ENCODE measurements around the gene NMU. TPM values are rescaled to one million over a fixed set of nuclear protein-coding genes. Genes with fewer than 3 reads are reported as not detected.

Gene NMU
- total RNA-seq, 3 donors from 2014 or later: 0.81 to 1.5 (median 1.0) TPM

DNA sequence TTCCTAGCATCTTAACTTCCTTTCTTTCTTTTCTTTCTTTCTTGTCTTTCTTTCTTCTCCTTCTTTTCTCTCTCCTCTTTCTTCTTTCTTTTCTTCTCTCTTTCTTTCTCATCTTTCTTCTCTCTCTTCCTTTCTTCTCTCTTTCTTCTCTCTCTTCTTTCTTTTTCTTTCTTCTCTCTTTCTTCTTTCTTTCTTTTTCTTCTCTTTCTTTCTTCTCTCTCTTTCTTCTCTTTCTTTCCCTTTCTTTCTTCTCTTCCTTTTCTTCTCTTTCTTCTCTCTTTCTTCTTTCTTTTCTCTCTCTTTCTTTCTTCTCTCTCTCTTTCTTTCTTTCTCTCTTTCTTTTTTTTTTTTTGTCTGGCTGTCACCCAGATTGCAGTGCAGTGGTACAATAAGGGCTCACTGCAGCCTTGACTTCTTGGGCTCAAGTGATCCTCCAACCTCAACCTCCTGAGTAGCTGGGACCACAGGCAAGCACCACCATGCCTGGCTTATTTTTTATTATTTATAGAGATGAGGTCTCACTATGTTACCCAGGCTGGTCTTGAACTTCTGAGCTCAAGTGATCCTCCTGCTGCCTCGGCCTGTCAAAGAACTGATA is 17.5 kb downstream of the NMU start:
- intact Hi-C loops (cut with DNase I, micrococcal nuclease): no loop called here
- H3K4me1 ChIP-seq (ENCODE audit: low read depth): no peaks in the 10 kb centered on the region
- no peak overlapping the region for H3K4me3 ChIP-seq
- ATAC-seq (no peak), DNase-seq (no peak)
- H3K9me3 ChIP-seq: no peaks in the 10 kb centered on the region
- TF ChIP-seq, protein P1, sequence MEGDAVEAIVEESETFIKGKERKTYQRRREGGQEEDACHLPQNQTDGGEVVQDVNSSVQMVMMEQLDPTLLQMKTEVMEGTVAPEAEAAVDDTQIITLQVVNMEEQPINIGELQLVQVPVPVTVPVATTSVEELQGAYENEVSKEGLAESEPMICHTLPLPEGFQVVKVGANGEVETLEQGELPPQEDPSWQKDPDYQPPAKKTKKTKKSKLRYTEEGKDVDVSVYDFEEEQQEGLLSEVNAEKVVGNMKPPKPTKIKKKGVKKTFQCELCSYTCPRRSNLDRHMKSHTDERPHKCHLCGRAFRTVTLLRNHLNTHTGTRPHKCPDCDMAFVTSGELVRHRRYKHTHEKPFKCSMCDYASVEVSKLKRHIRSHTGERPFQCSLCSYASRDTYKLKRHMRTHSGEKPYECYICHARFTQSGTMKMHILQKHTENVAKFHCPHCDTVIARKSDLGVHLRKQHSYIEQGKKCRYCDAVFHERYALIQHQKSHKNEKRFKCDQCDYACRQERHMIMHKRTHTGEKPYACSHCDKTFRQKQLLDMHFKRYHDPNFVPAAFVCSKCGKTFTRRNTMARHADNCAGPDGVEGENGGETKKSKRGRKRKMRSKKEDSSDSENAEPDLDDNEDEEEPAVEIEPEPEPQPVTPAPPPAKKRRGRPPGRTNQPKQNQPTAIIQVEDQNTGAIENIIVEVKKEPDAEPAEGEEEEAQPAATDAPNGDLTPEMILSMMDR (IDR thresholded peaks at IDR 0.05): no peak
- H3K36me3 ChIP-seq (ENCODE audit: low read depth): no peaks in the 10 kb centered on the region

DNA sequence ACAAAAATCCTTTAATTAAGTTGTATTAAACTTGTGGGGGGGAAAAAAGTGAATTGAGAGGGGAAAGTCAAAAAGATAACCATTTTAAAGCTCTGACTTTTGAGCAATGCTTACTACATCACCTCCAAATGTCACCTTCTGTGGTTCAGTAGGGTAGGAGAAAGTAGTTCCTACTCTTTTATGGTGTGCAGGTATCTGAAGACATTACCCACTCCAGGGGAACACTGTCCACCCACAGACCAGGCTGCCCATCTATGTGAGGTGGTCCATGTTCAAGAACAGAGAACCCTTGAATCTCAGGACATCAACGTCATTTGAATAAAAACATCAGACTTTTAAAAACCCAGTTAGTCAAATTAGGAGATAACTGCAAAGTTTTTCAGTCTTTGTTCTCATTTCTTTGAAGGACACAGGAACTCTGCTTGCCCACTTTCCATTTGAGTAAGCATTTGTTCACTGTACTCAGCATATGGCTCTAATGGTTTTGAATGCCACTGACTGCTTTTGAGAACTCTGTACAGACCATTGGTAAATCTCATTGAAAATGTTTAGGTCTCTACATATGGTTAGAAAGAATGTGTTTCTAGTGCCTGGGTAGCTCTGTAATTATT is 18.4 kb downstream of the NMU start:
- no peak overlapping the region for H3K4me3 ChIP-seq
- intact Hi-C loops (cut with DNase I, micrococcal nuclease): no loop called here
- DNase-seq (no peak), ATAC-seq (no peak)
- no peaks in the 10 kb centered on the region for H3K9me3 ChIP-seq
- TF ChIP-seq, protein P1 (IDR thresholded peaks at IDR 0.05): no peak
- no peaks in the 10 kb centered on the region for H3K4me1 ChIP-seq (ENCODE audit: low read depth)
- no peaks in the 10 kb centered on the region for H3K36me3 ChIP-seq (ENCODE audit: low read depth)

DNA sequence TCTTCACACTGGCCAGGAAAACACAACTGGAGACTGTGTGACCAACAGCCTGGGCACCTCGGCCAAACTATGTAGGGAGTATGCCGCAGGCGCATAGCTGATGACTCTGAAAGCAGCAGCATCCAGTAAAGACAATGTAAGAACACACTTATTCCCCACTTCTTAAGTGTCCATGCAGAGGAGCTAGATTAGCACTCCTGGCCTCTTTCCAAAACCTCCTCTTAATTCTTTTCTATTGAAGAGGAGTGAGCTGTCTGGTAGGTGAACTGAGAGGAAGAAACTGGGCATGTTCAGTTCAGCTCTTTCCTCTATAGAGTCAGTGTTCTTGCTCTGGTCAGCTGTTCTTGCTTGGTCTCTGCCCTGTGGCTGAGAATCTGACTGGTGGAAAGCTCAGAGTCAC is 21.1 kb downstream of the NMU start:
- no peaks in the 10 kb centered on the region for H3K4me1 ChIP-seq (ENCODE audit: low read depth)
- no peak for DNase-seq
- intact Hi-C loops (cut with DNase I, micrococcal nuclease): no loop called here
- H3K4me3 ChIP-seq: no peak overlapping the region
- TF ChIP-seq, protein P1 (IDR thresholded peaks at IDR 0.05): no peak
- no peaks in the 10 kb centered on the region for H3K9me3 ChIP-seq
- ATAC-seq: no peak
- H3K36me3 ChIP-seq (ENCODE audit: low read depth): no peaks in the 10 kb centered on the region

DNA sequence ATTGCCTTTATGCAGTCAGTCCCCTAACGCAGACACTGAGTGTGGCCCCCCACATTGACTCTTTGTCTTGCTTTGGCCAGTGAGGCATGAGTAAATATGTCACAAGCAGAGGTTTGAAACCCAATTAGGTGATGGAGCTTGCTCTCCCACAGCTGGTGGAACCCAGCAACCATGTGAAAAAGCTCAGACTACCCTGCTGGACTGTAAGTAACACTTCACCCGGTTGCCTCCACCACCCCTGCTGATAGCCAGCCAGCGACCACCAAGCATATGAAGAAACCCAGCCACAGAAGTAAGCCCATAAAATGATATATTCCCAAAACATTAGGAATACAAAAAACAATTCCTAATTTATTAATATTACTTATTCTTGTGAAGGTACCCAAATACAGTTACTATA is 22.5 kb downstream of the NMU start:
- no peak for DNase-seq
- ATAC-seq: no peak

DNA sequence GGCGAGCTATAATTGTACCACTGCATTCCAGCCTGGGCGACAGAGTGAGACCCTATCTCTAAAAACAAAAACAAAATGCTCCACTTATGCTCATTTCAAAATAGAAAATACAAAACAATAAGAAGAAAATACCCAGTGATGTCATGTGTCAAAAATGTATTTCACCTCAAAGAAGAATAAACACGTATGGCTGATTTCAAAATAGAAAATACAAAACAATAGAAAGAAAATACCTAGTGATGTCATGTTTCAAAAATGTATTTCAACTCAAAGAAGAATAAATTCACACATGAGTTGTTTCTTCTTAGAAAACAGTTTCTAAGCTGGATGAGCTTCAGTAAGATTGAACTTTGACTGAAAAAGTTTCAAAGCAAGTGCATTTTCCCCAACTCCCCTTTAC is 23.8 kb downstream of the NMU start:
- TF ChIP-seq, protein P1 (IDR thresholded peaks at IDR 0.05): no peak
- no peaks in the 10 kb centered on the region for H3K9me3 ChIP-seq
- no peaks in the 10 kb centered on the region for H3K4me1 ChIP-seq (ENCODE audit: low read depth)
- ATAC-seq (no peak), DNase-seq (no peak)
- no peak overlapping the region for H3K4me3 ChIP-seq
- H3K36me3 ChIP-seq (ENCODE audit: low read depth): no peaks in the 10 kb centered on the region
- intact Hi-C loops (cut with DNase I, micrococcal nuclease): no loop called here

More for the DNA sequence above, 22.5 kb downstream of the NMU start:
- intact Hi-C loops (cut with DNase I, micrococcal nuclease): no loop called here
- TF ChIP-seq, protein P1 (IDR thresholded peaks at IDR 0.05): no peak
- no peaks in the 10 kb centered on the region for H3K9me3 ChIP-seq
- no peaks in the 10 kb centered on the region for H3K36me3 ChIP-seq (ENCODE audit: low read depth)
- H3K4me1 ChIP-seq (ENCODE audit: low read depth): no peaks in the 10 kb centered on the region
- H3K4me3 ChIP-seq: no peak overlapping the region
